ENCODE results near the gene KIF17.

DNA sequence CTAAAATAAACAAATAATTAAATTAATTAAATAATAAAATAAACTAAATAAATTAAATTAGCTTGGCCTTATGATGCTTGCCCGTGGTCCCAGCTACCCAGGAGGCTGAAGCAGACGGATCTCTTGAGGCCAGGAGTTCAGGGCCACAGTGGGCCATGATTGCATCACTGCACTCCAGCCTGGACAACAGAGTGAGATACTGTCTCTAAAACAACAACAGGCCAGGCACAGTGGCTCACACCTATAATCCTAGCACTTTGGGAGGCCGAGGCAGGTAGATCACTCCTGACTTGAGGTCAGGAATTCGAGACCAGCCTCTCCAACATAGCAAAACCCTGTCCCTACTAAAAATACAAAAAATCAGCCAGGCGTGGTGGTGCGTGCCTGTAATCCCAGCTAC is 96.8 kb downstream of the KIF17 start:
- TF ChIP-seq, protein P1, sequence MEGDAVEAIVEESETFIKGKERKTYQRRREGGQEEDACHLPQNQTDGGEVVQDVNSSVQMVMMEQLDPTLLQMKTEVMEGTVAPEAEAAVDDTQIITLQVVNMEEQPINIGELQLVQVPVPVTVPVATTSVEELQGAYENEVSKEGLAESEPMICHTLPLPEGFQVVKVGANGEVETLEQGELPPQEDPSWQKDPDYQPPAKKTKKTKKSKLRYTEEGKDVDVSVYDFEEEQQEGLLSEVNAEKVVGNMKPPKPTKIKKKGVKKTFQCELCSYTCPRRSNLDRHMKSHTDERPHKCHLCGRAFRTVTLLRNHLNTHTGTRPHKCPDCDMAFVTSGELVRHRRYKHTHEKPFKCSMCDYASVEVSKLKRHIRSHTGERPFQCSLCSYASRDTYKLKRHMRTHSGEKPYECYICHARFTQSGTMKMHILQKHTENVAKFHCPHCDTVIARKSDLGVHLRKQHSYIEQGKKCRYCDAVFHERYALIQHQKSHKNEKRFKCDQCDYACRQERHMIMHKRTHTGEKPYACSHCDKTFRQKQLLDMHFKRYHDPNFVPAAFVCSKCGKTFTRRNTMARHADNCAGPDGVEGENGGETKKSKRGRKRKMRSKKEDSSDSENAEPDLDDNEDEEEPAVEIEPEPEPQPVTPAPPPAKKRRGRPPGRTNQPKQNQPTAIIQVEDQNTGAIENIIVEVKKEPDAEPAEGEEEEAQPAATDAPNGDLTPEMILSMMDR (IDR thresholded peaks at IDR 0.05), result no peak
- no peak for TF ChIP-seq EZH2 (IDR thresholded peaks at IDR 0.05)
- no peak for TF ChIP-seq EZH2phosphoT487 (IDR thresholded peaks at IDR 0.05)

Measured in neural progenitor cell (in vitro differentiated cells).